Activated CD4-positive, alpha-beta T cell treated with anti-CD3 and anti-CD28 coated beads, Interleukin-2, Interleukin-6, amounts not matched to agents 100 ng/mL and 50 ng/mL, durations not matched to agents 16 hours and 8 hours (primary cell): ENCODE data around the gene ZGPAT.

Source experiments
- DNase-seq: peaks from one replicate; pipeline ENCODE4 v3.0.0-alpha.2; 2020

ZGPAT gene

DNA sequence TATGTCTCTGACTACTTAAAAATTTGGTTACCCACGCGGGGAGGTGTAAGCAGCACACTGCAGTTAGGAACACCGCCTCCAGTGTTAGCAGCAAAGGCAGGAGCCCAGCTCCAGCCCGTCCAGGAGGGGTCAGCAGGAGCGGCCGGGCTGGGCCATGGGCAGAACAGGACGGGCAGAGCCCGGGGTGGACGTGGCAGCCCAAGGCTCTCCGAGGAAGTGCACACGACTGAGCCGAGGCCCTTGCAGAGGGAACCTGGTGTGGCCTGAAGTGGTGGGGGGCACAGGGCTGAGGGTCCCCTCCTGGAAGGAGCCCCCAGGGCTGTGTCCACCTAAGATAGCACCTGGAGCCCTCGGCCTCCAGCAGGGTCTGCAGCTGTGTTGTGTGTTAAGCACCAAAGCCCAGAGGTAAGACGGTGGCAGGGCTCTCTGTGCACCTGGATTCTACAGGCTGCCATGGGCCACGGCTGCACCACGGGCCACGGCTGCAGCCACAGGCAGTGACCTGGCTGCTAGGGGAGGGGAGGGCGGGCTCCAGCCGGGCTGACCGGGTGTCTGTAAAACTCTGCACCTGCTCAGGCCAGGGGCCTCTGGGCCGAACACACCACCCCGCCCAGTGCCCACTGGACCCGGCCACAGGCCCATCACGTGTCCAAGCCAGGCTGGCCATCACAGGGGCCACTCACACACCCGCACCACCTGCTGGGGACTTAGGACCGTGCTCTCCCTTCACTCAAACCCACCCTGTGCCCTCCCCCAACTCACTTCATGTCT is 38.3 kb downstream of the ZGPAT start:
- no peak for DNase-seq

- no peak for DNase-seq
Observed at GRCh38 chr20:63746751-63747315, 39.0 kb downstream of the ZGPAT start.

DNA sequence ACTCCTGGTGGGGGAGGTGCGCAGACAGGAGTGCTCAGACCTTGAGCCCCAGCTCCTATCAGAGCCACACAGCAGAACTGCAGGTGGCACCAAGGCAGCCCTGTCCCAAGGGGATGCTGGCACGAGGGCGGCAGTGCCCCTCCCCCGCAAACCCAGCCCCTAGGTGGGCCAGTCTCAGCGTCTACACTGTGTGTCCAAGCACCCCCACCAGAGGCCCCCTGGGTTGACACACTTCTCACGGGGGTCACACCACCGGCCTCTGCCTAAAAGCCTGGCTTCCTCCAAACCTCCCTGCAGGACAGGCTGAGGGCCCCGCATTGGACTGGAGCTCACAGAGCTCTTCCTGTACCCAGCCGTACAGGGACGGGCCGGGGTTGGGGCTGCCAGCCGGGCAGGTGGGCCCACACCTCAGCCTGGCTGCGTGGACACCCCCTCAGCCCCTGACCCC is 39.8 kb downstream of the ZGPAT start:
- no peak for DNase-seq

DNA sequence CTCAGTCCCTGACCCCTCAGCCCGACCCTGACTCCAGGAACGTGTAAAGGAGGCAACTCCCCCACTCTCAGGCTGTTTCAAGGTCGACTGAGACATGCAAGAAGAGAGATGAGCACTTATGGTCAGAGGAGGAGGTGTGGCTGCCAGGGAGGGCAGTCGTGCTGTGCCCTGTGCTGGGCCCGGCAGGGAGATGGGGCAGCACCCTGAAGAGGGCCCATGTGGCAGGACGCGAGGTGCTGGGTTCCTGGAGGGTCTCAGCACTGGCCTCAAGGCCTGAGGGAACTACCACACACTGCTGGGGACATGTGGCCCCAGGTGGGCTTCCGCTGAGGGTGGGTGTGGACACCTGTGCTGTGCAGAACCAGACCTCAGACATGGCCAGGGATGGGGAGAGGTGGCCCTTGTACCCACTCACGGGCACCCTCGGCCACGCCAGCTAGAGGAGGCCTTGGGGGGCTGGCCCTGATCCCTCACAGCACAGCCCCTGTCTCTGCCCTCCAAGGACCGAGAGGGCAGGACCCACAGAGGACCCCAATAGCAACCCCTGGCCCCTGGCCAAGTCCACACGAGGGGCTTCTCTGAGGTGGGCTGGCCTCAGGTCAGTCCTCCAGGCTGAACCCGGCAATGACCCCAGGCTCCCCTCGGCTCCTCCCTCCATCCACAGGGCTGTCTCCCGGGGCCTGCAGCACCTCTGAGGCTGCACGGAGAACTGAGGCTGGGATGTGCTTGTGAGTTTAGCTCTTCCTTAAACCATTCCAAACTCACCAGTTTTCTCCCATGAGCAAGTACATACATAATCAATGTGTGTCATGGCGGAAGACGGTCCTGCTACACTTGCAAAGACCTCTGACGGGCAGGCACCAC is 40.5 kb downstream of the ZGPAT start:
- DNase-seq = no peak

GRCh38 chr20:63748934-63749270 is 41.1 kb downstream of the ZGPAT start:
- no peak for DNase-seq

- DNase-seq = no peak
Observed at GRCh38 chr20:63749597-63750508, 42.0 kb downstream of the ZGPAT start.

- peak; percentile 56 for DNase-seq
Observed at GRCh38 chr20:63750807-63751470, 43.1 kb downstream of the ZGPAT start.

DNA sequence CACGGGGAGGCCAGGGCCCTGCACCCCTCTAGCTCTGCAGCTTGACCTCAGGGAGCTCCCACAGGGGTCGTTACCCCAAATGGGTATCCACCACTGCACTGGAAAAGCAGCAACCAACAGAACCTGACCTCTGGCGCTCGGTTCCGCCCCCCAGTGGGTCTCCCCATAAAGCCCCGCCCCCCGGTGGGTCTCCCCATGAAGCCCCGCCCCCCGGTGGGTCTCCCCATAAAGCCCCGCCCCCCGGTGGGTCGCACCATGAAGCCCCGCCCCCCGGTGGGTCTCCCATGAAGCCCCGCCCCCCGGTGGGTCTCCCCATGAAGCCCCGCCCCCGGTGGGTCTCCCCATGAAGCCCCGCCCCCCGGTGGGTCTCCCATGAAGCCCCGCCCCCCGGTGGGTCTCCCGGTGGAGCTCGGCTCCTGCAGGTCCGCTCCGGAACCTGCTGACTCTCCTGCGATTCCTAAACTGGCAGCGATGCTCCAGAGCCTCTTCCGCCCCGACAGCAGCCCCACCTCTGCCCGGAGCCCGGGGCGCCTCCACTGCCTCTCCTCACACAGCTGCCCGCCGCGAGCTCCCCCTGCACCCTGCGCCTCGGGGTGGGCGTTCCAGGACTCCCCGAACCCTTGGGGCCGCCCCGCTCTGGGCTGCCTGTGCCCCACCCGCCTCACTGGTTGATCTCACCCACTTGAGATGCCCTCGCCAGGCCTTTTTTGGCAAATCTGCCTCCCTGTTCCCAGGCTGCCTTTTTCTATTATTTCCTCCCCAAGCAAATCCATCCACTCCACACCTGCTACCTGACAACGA is 43.8 kb downstream of the ZGPAT start:
- peak; percentile 41 for DNase-seq

- DNase-seq = no peak
Observed at GRCh38 chr20:63752411-63753101, 44.7 kb downstream of the ZGPAT start.

DNA sequence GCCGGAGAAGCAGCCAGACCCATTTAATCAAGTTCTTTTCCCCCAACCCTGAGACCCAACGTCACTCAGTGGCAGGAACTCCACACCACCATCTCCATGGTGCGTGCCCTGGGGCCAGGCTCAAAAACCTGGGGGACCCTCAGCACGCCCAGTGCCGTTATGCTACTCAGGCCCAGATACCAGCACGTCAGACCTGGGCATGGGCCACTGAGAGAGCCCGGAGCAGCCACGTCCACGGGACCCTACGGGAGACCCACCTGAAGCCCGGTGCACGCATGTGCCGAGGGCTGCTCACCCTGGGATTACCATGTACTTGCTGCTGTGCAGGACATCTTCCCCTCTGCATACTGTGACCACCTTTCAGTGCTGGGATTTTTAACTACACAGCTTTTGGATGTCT is 45.5 kb downstream of the ZGPAT start:
- DNase-seq = no peak

GRCh38 chr20:63754008-63754407 is 46.2 kb downstream of the ZGPAT start:
- no peak for DNase-seq

DNA sequence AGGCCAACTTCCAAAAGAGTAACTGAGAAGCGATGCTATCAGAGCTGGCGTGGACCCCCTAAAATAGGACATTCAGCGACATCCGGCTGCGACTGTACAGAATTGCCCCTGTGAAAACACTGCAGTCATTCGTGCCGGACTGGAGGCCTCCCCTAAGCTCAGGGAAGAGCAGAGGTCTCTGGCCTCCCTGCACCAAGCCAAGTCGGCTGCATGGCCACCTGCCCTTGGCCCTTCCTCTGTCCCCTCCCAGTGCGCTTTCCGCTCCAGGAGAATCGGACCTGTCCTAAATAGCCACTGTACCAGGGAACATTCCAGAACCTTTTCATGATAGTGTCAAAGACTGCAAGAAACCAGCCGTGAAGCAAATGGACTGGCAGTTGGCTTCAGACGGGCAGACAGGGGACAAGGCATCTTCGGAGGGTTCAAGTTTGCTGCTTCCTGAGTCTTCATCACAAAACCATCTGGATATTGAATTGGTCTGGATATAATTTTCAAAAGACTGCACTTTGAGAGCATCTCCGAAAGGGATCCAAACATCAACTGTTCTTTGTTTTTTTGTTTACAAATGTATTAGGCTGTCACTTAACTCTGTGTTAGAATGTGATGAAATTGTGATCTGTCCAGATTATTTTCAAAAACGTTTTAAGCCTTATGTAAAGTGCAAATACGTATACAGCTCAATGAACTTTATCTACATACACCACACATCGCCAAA is 48.3 kb downstream of the ZGPAT start:
- DNase-seq = no peak

GRCh38 chr20:63756648-63756991 is 48.8 kb downstream of the ZGPAT start:
- peak; percentile 35 for DNase-seq

DNA sequence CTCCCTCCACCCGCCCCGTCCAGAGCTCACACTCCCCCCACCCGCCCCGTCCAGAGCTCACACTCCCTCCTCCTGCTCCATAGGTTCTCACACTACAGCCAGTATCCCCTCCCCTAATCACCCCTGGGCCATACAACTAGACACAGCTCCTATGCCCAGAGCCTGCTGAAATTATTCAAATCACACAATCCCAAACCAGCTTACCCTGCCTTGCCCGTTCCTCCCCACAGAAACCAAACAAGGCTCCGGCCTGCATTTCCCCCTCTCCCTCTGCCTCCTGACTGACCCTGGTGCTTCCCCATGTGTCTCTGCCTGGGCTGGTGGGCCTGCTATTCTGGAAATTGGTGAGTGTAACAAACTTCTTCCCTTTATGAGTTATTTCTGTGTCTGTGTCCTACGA is 50.3 kb downstream of the ZGPAT start:
- no peak for DNase-seq

DNA sequence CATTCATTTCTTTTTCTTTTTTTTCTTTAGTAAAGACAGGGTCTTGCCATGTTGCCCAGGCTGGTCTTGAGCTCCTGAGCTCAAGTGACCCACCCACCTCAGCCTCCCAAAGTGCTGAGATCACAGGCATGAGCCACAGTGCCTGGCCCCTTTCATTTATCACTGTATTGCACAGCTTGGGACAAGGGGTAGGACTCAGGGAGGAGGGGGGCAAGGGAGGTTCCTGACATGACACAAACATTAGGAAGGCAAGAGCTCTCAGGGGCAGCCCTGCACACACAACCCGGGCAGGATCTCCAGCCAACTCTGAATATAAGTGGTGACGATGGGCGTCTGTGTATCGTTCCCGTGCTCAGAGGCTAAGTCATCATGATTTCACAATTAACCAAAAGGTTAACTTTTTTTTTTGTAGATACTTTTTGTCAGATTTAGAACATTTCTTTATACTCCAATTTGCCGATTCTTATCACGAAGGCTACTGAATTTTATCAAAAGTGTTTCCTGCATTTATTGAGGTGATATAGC is 51.6 kb downstream of the ZGPAT start:
- DNase-seq = no peak

GRCh38 chr20:63765082-63765873 is 57.4 kb downstream of the ZGPAT start:
- no peak for DNase-seq

DNA sequence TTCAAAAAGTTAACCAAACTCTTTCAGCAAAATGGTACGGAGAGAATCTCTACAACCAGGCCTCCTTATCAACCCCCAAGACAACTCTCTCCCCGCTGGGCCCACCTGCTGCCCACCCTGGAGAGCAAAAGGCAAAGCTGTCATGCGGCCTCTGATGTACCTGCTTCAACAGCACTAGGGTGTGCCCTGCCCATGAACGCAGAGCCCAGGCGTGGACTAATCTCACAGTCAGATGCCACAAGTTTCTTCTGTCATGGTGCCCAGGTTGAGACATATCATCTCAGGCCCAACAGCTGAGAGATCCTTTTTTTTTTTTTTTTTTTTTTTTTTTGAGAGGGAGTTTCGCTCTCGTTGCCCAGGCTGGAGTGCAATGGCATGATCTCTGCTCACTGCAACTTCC is 58.1 kb downstream of the ZGPAT start:
- no peak for DNase-seq

DNA sequence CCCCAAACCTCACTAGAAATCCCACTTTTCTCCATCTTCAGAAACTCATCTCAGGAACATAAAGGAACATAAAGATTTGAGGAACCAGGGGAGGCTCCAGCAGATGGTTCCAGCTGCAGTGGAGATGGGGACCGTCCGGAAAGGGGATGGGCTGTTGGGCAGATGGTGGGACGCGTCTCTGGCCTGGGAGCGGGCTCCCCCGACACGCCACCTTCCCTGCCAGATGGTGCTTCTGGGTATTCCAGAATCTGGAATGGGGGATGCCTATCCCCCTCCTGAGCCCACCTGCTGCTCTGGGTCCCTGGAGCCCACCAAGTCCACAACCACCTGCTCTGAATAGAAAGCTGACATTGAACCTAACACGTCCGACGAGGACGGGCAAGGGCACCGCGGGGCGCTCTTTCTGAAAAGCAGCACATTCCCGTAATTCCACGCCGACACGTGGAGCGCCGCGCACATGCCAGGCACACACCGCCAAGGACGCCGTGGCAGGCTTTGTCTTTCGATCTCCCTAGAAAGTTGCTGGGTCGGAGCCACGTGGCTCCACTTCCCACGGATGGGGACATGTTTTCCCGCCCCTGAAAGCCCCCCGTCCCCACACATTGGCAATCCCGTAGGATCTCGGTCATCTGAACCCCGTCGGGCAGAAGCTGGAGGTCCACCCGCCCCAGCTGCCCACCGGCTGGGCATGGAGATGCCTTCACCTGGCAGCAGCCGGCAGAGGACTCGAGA is 59.0 kb downstream of the ZGPAT start:
- no peak for DNase-seq
